NCI-H510A treated with DMSO at 0.1 percent for 48 hours (cell line): Measurements from ENCODE around the gene USP32.
"Not testable (repeated sequence)": the region's sequence is repeated elsewhere in the genome, so short reads cannot be mapped to it uniquely, and the experiment has no call there.

Source experiments
- DNase-seq: peaks from one replicate; lab custom pipeline; 2025; lab: John Stamatoyannopoulos, UW

USP32 gene

GRCh38 chr17:60392042-60392844, at the start of gene USP32:
TSS of gene USP32 (minus strand) at chr17:60392133. CDS start at chr17:60391939, 194 bp downstream.
- peak; percentile 99 for DNase-seq

DNA sequence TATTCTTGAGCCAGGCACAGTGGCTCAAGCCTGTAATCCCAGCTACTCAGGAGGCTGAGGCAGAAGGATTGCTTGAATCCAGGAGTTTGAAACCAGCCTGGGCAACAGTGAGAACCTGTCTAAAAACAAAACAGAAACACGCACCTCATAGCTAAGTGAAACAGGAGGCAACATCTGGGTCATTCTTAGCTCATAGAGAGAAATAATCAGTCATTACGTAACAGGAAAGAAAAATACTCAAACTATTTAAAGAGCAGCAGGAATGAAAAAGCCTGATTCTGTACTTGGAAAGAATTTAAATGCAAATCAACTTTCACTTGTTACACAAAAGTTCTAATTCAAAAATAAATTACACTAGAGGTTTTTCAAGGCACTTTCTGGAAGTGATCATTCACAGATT, 47.6 kb upstream of the USP32 start:
- no peak for DNase-seq

GRCh38 chr17:60436676-60437075, 44.7 kb upstream of the USP32 start:
- no peak for DNase-seq

DNA sequence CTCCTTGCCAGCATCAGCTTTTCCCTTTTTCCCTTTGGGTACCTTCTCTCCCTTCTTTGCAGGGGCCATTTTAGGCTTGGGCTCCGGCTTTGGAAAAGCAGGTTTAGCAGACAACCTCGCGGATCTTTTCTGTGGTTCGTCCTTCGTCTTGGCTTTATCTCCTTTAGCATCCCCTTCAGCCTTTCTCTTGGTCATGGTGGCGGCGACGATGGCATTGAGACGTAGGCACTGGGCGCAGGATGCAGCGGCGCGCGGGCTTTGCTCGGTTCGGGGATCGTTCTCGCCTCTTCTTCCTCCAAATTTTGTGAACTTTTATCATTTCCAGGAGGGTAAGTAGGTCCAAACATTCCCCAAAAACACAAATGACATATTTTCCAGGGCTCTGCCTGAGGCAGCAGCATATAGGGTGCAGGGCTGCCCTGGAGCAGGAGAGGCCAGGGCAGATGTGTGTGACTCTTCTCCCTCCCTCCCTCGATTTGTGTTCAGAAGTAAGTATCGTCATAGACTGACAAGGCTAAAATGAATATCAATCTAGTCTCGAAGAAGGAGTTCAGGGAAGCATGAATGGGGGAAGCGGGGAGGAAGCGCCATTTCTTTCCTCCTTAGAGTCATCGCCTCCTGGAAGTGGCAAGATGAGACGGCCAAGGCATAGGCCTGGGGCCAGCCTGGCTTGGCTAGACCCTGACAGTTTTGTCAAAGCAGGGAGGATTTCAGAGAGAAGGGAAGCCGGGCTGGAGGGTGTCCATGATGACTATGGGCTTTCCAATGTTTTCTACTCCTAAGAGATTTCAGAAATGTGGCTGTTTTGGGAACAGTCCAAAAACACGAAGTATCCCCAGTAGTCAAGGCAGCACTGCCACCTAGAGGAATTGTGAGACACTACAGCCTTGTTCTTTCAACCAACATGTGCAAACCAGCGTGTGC, 43.6 kb upstream of the USP32 start:
- DNase-seq: peak; percentile 87

DNA sequence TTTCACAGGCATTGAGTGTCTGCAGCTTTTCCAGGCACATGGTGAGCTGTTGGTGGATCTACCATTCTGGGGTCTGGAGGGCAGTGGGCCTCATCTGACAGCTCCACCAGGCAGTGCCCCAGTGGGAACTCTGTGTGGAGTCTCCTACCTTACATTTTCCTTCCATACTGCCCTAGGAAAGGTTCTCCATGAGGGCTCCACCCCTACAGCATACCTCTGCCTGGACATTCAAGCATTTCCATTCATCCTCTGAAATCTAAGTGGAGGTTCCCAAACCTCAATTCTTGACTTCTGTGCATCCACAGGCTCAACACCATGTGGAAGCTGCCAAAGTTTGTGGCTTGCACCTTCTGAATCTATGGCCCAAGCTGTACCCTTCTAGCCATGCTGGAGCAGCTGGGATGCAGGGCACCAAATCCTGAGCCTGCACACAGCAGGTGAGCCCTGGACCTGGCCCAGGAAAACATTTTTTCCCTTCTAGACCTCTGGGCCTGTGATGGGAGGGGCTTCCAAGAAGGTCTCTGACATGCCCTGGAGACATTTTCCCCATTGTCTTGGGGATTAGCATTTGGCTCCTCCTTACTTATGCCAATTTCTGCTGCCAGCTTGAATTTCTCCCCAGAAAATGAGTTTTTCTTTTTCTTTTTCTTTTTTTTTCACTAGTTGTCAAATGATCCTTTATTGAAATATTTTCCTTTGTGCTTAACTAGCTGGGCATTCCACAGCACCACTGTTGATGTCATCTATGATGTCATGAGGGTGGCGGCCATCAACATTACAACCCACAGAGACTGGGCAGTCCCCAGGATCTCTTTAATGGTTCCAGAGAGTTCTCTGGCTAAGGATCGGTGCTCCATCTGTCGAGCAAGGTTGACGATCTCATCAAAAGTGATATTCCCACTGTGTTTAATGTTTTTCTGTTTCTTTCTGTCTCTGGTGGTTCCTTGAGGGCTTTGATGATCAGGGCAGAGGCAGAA, 41.4 kb upstream of the USP32 start:
- not testable (repeated sequence) for DNase-seq

- DNase-seq: not testable (repeated sequence)
These were observed 38.6 kb upstream of the USP32 start for GRCh38 chr17:60430561-60430960.

DNA sequence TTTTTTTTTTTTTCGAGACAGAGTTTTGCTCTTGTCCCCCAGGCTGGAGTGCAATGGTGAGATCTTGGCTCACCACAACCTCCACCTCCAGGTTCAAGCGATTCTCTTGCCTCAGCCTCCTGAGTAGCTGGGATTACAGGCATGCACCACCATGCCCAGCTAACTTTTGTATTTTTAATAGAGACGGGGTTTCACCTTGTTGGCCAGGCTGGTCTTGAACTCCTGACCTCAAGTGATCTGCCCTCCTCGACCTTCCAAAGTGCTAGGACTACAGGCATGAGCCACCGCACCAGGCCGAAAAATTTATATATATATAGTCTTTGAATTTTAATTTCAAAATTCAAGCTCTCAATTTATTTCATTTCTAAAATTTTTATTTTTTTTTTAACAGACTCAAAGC, 36.6 kb upstream of the USP32 start:
- DNase-seq: not testable (repeated sequence)

- DNase-seq: no peak
These were observed 34.7 kb upstream of the USP32 start for GRCh38 chr17:60426596-60426995.

DNA sequence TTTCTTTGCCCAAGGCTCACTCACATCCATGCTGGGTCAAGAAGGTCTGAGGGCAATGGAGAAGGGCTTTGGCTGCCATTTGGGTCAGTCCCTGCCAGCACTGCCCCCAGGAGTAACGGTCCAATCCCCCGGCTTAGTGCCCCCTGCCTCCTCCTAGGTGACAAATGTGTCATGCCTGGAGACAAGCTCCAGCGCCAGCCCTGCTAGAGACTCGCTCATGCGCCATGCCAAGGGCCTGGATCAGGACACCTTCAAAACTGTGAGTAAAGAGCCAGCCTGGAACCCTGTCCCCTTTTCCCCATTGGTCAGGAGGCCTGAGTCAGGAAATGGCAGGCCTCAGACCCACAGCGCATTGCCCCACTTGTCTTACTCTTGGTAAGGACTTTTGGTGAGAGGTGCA, 33.7 kb upstream of the USP32 start:
- DNase-seq: no peak

DNA sequence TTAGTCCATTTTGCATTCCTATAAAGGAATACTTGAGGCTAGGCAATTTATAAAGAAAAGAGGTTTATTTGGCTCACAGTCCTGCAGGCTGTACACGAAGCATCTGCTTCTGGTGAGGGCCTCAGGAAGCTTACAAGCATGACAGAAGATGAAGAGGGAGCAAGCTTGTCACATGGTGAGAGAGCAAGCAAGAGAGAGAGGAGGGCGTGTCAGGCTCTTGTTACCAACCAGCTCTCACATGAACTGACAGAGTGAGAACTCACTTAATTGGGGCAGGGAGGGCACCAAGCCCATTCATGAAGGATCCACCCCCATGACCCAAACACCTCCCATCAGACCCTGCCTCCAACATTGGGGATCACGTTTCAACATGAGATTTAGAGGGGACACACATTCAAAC, 31.9 kb upstream of the USP32 start:
- no peak for DNase-seq

DNA sequence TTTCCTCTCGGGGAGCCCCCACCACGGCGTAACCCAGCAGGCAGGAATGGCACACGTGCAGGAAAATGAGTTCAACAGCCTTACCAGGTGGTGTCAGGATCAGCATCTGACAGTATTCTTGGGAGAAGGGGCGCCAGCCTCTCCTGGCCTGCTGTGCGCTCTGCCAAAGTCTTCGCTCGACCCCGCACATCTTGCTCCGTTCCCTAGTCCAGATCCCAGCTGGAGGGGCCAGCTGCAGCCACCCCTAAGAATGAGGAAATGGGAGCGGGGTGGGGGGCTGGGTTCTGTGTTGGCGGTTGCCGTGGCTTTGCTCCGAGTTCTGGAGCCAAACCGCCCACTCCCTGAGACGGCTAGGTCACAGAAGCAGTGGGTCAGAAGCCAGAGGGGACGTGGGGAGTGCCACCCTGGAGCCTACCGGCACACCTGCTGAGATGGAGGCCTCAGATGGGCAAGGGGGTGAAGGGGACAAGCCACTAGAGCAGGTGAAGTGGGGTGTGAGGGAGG, 30.3 kb upstream of the USP32 start, which contains the start of gene CHCT1:
Gene CHCT1, plus strand, starts transcription at position 328 of the 504 bp plus-strand sequence. Its CDS starts 104 bp downstream, at position 432.
- no peak for DNase-seq

GRCh38 chr17:60421273-60422161, 29.6 kb upstream of the USP32 start:
- peak; percentile 72 for DNase-seq

DNA sequence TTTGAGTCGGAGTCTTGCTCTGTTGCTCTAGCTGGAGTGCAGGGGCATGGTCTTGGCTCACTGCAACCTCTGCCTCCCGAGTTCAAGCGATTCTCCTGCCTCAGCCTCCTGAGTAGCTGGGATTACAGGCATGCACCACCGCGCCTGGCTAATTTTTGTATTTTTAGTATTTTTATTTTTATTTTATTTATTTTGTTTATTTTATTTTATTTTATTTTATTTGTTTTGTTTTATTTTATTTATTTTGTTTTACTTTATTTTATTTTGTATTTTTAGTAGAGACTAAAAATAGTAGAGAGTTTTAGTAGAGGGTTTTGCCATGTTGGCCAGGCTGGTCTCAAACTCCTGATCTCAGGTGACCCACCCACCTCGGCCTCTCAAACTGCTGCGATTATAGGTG, 27.9 kb upstream of the USP32 start:
- not testable (repeated sequence) for DNase-seq

- not testable (repeated sequence) for DNase-seq
These were observed 27.1 kb upstream of the USP32 start for GRCh38 chr17:60419003-60419402.

GRCh38 chr17:60416368-60416925, 24.5 kb upstream of the USP32 start:
- no peak for DNase-seq

DNA sequence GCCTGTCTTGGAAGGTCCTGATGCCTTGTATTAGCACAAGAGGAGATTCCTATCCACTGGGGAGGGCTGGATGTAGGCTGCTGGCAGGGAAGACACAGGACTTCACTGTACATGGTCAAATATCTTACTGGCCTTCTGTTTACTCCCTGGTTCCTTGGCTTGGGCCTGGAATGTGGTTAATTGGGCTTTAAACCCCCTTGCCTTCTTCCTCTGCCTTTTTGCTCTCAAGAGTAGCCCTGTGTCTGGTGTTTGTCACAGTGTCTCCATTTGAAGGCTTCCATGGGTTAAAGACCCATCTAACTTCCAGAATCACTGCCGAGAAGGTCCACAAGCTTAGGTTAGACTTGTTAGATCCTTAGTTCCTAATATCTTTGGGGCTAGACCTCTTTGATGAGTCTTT, 23.2 kb upstream of the USP32 start:
- no peak for DNase-seq

- DNase-seq: no peak
These were observed 20.8 kb upstream of the USP32 start for GRCh38 chr17:60412701-60413100.

DNA sequence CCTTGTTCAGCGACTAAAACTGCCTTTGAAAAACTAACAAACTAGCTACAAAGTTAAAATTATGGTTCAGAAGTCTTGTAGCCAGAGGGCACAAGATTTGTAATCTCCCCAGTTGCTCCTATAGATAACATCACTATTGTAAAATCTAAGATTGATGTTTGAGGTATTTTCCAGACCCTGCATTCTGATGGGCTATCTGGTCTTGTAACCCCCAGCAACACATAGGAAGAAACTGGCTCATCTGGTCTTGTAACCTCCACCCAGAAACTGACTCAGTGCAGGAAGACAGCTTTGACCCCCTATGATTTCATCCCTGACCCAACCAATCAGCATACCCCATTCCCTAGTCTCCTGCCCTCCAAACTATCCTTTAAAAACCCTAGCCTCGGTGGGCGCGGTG, 18.1 kb upstream of the USP32 start:
- no peak for DNase-seq

GRCh38 chr17:60406887-60407286, 15.0 kb upstream of the USP32 start:
- DNase-seq: no peak

DNA sequence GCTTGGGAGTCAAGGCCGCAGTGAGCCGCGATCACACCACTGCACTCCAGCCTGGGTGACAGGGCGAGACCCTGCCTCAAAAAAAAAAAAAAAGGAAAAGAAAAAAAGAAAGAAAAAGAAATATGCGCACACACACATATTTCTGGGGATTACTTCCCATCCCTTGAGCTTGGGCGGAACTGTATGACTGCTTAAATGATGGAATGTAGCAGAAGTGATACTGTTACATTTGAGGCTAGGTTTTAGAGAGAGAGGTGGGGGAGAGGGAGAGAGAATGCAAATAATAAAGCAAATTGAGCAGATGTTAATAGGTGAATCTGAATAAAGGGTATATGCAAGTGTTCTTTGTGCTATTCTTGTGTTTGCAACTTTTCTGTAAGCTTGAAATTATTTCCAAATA, 12.0 kb upstream of the USP32 start:
- no peak for DNase-seq
